Measurements from ENCODE around the gene ZNF511. TPM values are rescaled to one million over a fixed set of nuclear protein-coding genes. Genes with fewer than 3 reads are reported as not detected.

ZNF511 gene
- total RNA-seq, 4 donors from 2014 or later, result 21.8 to 104 (median 27.2) TPM

DNA sequence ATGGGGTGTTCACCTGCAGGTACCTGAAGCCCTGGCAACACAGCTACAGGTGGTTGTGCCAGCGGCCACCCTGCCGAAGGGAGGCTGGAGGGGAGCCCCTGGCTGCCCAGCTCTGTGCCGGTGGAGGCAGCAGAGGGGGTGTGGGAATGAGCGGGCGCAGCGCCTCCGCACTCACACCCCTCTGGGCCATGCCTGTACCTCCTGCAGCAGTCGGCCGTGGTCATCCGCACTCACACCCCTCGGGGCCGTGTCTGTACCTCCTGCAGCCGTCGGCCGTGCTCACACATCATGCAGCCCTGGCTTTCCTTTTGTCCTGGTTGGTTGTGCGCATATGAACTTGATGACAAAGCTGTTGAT is 1.7 kb downstream of the ZNF511 start:
- H3K27me3 ChIP-seq, result no peaks in the 10 kb centered on the region
- 94% methylated on average over 16 of the region's 16 CpGs; no CpG with 5 or more reads in 1 of the 2 donors for WGBS, 2 donors (ENCODE audit: low coverage in 1 of 2)
- intact Hi-C loops (cut with DNase I; ENCODE audit: low total_unique reads) (no loop called here), in situ Hi-C loops (cut with MboI; ENCODE audit: low pct_ligation_motif_present in 1 of 4, low pct_unique_long_range_greater_than_20kb in 1 of 4, low sequenced_read_pairs in 3 of 4) (loop anchor here in 2 of 4 donors (10.0 kb wide), 2 partner anchors 46 to 74 kb away; no protein-coding TSS in a partner anchor)
- no peaks in the 10 kb centered on the region for H3K9me3 ChIP-seq
- peak overlapping the region in 2 of 4 donors; percentile 98 for H3K27ac ChIP-seq
- peaks cover 0 to 9% (median 0%) of the 10 kb centered on the region in 4 donors for H3K36me3 ChIP-seq
- TF ChIP-seq POLR2A (IDR thresholded peaks at IDR 0.05), result no peak
- no peak for TF ChIP-seq POLR2AphosphoS5 (IDR thresholded peaks at IDR 0.05)
- no peak for TF ChIP-seq EP300 (IDR thresholded peaks at IDR 0.05; ENCODE audit: low read depth)
- TF ChIP-seq CTCF (IDR thresholded peaks at IDR 0.05), result no peak
- DNase-seq, result no peak
- peaks cover 7 to 33% (median 18%) of the 10 kb centered on the region in 4 donors for H3K4me1 ChIP-seq
- H3K4me3 ChIP-seq, result no peak overlapping the region

GRCh38 chr10:133310789-133311188 is 2.1 kb downstream of the ZNF511 start:
- no peak for TF ChIP-seq CTCF (IDR thresholded peaks at IDR 0.05)
- TF ChIP-seq POLR2A (IDR thresholded peaks at IDR 0.05), result no peak
- no peak for TF ChIP-seq EP300 (IDR thresholded peaks at IDR 0.05; ENCODE audit: low read depth)
- no peak for TF ChIP-seq POLR2AphosphoS5 (IDR thresholded peaks at IDR 0.05)
- DNase-seq, result no peak
- Histone ChIP-seq H3K4me1 (peaks cover 7 to 33% (median 18%) of the 10 kb centered on the region in 4 donors), H3K27me3 (no peaks in the 10 kb centered on the region), H3K9me3 (no peaks in the 10 kb centered on the region), H3K27ac (no peak overlapping the region), H3K36me3 (peaks cover 0 to 9% (median 0%) of the 10 kb centered on the region in 4 donors), H3K4me3 (no peak overlapping the region)
- 93 to 97% methylated on average over 8 of the region's 8 CpGs for WGBS, 2 donors (ENCODE audit: low coverage in 1 of 2)
- in situ Hi-C loops (cut with MboI; ENCODE audit: low pct_ligation_motif_present in 1 of 4, low pct_unique_long_range_greater_than_20kb in 1 of 4, low sequenced_read_pairs in 3 of 4), result loop anchor here in 2 of 4 donors (10.0 kb wide), 2 partner anchors 46 to 74 kb away; no protein-coding TSS in a partner anchor
- intact Hi-C loops (cut with DNase I; ENCODE audit: low total_unique reads), result no loop called here

- in situ Hi-C loops (cut with MboI; ENCODE audit: low pct_ligation_motif_present in 1 of 4, low pct_unique_long_range_greater_than_20kb in 1 of 4, low sequenced_read_pairs in 3 of 4) (loop anchor here in 2 of 4 donors (10.0 kb wide), 2 partner anchors 47 to 73 kb away; no protein-coding TSS in a partner anchor), intact Hi-C loops (cut with DNase I; ENCODE audit: low total_unique reads) (no loop called here)
- Histone ChIP-seq H3K9me3 (no peaks in the 10 kb centered on the region), H3K27me3 (no peaks in the 10 kb centered on the region), H3K36me3 (peaks cover 0 to 9% (median 0%) of the 10 kb centered on the region in 4 donors), H3K4me3 (no peak overlapping the region), H3K27ac (no peak overlapping the region), H3K4me1 (peaks cover 7 to 26% (median 18%) of the 10 kb centered on the region in 4 donors)
- TF ChIP-seq POLR2A (IDR thresholded peaks at IDR 0.05) (no peak), EP300 (IDR thresholded peaks at IDR 0.05; ENCODE audit: low read depth) (no peak), CTCF (IDR thresholded peaks at IDR 0.05) (no peak), POLR2AphosphoS5 (IDR thresholded peaks at IDR 0.05) (no peak)
- WGBS, 2 donors (ENCODE audit: low coverage in 1 of 2), result 88 to 100% methylated on average over 3 to 10 of the region's 10 CpGs
- DNase-seq, result no peak
Observed at GRCh38 chr10:133311570-133311969, 2.9 kb downstream of the ZNF511 start.

DNA sequence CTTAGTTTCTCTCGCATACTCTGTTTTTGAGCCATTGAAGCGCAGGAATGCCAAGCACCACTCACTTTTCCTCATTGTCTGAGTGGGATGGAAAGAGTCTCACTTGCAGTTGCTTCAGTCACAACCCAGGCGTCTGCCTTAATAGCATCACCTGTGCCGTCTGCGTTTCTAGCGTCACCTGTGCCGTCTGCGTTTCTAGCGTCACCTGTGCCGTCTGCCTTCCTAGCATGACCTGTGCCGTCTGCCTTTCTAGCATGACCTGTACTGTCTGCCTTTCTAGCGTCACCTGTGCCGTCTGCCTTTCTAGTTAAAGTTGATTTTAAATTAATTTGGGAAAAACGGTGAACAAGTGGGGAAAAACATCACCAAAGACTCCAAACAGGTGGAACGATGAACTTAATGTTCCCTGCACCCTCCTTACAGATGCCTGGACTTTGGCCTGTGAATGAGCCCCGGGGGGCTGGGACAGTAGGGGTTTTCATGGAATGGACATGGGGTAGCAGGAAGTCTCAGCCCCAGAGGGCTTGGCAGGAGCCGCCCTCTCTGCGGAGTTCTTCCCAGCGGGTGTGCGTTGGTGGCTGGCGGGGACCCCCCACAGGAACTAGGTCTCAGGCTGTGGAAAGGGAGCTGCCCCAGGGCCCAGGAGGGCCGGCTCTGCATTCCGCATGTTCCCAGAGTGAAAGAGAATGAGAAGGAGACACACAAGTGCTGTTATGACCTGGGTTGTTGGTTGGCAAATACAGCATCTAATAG is 3.5 kb downstream of the ZNF511 start:
- no peak overlapping the region for H3K4me3 ChIP-seq
- H3K9me3 ChIP-seq, result no peaks in the 10 kb centered on the region
- in situ Hi-C loops (cut with MboI; ENCODE audit: low pct_ligation_motif_present in 1 of 4, low pct_unique_long_range_greater_than_20kb in 1 of 4, low sequenced_read_pairs in 3 of 4), result loop anchor here in 2 of 4 donors (10.0 kb wide), 2 partner anchors 47 to 73 kb away; no protein-coding TSS in a partner anchor
- DNase-seq, result no peak
- peaks cover 5 to 22% (median 14%) of the 10 kb centered on the region in 4 donors for H3K4me1 ChIP-seq
- intact Hi-C loops (cut with DNase I; ENCODE audit: low total_unique reads), result no loop called here
- H3K27ac ChIP-seq, result no peak overlapping the region
- TF ChIP-seq POLR2A (IDR thresholded peaks at IDR 0.05) (no peak), CTCF (IDR thresholded peaks at IDR 0.05) (no peak), POLR2AphosphoS5 (IDR thresholded peaks at IDR 0.05) (no peak), EP300 (IDR thresholded peaks at IDR 0.05; ENCODE audit: low read depth) (no peak)
- no peaks in the 10 kb centered on the region for H3K27me3 ChIP-seq
- WGBS, 2 donors (ENCODE audit: low coverage in 1 of 2), result 96 to 98% methylated on average over 12 to 23 of the region's 23 CpGs
- peaks cover 0 to 9% (median 0%) of the 10 kb centered on the region in 4 donors for H3K36me3 ChIP-seq

Measured in transverse colon (tissue), 4 donors.